ENCODE results near the gene LIFR. TPM values are rescaled to one million over a fixed set of nuclear protein-coding genes. Genes with fewer than 3 reads are reported as not detected.
"Not testable (repeated sequence)": the region's sequence is repeated elsewhere in the genome, so short reads cannot be mapped to it uniquely, and the experiment has no call there.

The LIFR gene
- total RNA-seq, 1 donor from 2014 or later, result 13.8 TPM

DNA sequence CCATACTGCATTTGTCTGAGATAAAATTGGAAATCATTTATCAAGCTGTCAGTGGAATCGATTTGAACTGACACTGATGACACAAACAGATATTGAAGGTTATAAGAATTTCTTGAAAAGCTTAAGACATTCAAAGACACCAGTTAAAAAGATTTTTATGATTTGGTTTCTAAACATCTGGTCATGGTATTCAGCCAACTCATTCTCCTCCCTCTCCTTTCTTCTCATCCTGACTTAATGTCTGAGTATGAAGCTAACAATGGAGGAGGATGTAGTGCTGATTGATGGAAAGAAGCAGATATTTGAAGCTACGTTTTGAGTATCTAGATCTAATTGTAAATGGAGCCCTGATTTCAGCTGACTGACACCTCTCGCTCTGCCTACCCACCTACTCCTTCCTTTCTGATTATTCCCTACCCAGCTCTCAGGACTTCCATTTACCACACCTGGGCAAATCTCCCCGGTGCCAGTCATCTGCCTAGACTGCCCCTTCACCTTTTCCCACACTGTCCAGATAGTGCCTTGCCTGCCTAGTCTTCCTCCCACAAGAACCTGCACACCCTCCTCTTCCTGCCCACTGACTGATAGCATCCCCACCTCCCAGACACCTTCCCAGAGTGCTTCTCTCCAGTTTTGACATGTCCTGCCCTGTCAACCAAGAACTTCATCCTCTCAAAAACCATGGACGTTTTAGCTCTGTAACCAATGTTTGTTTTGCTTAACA, 20.7 kb upstream of the LIFR start:
- TF ChIP-seq, protein P1, sequence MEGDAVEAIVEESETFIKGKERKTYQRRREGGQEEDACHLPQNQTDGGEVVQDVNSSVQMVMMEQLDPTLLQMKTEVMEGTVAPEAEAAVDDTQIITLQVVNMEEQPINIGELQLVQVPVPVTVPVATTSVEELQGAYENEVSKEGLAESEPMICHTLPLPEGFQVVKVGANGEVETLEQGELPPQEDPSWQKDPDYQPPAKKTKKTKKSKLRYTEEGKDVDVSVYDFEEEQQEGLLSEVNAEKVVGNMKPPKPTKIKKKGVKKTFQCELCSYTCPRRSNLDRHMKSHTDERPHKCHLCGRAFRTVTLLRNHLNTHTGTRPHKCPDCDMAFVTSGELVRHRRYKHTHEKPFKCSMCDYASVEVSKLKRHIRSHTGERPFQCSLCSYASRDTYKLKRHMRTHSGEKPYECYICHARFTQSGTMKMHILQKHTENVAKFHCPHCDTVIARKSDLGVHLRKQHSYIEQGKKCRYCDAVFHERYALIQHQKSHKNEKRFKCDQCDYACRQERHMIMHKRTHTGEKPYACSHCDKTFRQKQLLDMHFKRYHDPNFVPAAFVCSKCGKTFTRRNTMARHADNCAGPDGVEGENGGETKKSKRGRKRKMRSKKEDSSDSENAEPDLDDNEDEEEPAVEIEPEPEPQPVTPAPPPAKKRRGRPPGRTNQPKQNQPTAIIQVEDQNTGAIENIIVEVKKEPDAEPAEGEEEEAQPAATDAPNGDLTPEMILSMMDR (IDR thresholded peaks at IDR 0.05; ENCODE audit: insufficient read depth, low read length, poor library complexity, severe bottlenecking), result no peak
- peaks cover 3% of the 10 kb centered on the region for H3K27me3 ChIP-seq (ENCODE audit: control insufficient read depth, insufficient read depth, low read length)
- H3K36me3 ChIP-seq (ENCODE audit: control insufficient read depth, insufficient read depth, low read length), result no peaks in the 10 kb centered on the region

DNA sequence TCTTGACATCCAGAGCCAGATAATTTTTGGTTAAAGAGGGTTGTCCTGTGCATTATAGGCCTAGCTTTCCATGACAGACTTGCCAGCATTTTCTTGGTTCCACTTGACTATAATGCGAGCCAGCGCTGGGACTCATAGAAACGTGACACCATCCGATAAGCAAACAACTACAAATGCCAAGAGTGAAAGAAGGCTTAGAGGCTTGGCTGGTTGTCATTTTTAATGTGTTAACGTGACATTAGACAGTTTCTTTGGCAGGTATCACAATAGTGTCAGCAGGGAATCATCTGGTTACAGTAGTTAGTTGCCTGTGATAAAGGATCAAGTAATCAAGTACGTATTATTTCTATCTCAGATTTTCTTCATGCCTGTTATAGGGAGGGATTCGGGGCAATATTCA, 20.0 kb upstream of the LIFR start:
- DNase-seq (ENCODE audit: low read depth), result no peak
- Histone ChIP-seq H3K27me3 (ENCODE audit: control insufficient read depth, insufficient read depth, low read length) (peaks cover 3% of the 10 kb centered on the region), H3K36me3 (ENCODE audit: control insufficient read depth, insufficient read depth, low read length) (no peaks in the 10 kb centered on the region), H3K4me3 (ENCODE audit: low read depth, low read length) (no peak overlapping the region)
- TF ChIP-seq, protein P1 (IDR thresholded peaks at IDR 0.05; ENCODE audit: insufficient read depth, low read length, poor library complexity, severe bottlenecking), result no peak

More for the DNA sequence above, 20.7 kb upstream of the LIFR start:
- no peak overlapping the region for H3K4me3 ChIP-seq (ENCODE audit: low read depth, low read length)
- no peak for DNase-seq (ENCODE audit: low read depth)

DNA sequence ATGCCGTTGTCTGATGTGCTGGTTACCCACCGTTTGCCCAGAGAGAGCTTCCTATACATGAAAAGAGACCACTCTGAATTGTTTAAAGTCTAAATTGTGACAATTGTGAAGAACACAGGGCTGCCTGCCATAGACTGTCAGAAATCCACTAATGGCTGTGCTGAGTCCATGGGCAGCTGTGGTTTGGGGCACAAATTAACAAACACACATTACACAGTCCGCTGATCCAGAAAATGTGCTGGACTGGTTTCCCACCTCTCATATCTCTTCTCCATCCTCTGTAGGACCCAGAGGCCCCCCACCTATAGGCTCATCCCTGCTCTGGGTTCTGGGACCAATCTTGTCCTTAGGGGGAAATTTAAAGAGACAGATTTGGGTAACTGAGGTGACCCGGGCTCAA, 19.0 kb upstream of the LIFR start:
- TF ChIP-seq, protein P1 (IDR thresholded peaks at IDR 0.05; ENCODE audit: insufficient read depth, low read length, poor library complexity, severe bottlenecking), result no peak
- Histone ChIP-seq H3K4me3 (ENCODE audit: low read depth, low read length) (no peak overlapping the region), H3K27me3 (ENCODE audit: control insufficient read depth, insufficient read depth, low read length) (no peaks in the 10 kb centered on the region), H3K36me3 (ENCODE audit: control insufficient read depth, insufficient read depth, low read length) (no peaks in the 10 kb centered on the region)
- no peak for DNase-seq (ENCODE audit: low read depth)

DNA sequence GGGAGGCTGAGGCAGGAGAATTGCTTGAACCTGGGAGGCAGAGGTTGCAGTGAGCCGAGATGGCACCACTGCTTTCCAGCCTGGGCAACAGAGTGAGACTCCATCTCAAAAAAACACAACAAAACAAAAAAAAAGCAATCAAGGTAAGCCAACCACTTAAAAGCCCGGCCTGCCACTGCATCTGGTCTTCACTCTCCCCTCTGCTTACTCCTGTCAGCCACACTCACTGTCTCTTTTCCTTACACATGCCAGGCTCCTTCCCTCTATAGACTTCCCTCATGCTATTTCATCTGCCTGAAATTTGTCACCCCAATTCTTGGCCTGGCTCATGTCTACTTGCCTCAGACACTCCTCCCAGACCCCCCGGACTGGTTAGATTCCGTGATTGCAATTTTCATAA, 17.6 kb upstream of the LIFR start:
- Histone ChIP-seq H3K36me3 (ENCODE audit: control insufficient read depth, insufficient read depth, low read length) (no peaks in the 10 kb centered on the region), H3K27me3 (ENCODE audit: control insufficient read depth, insufficient read depth, low read length) (no peaks in the 10 kb centered on the region), H3K4me3 (ENCODE audit: low read depth, low read length) (no peak overlapping the region)
- TF ChIP-seq, protein P1 (IDR thresholded peaks at IDR 0.05; ENCODE audit: insufficient read depth, low read length, poor library complexity, severe bottlenecking), result no peak
- DNase-seq (ENCODE audit: low read depth), result no peak

DNA sequence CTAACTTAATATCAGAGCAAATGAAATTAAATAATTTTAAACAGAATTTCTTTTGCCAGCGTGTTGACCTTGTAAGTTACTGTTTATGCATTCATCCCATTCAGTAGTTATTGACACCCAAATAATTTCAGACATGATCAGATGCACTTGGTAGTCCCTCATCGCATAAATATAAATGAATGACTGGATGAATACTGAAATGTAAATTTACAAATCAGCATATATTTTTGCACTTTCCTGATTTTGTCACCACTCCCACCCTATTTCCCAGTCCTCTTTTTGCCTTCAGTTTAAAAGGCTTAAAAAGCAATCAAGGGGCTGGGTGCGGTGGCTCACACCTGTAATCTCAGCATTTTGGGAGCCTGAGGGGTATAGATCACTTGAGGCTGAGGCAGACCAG, 17.1 kb upstream of the LIFR start:
- DNase-seq (ENCODE audit: low read depth), result no peak
- TF ChIP-seq, protein P1 (IDR thresholded peaks at IDR 0.05; ENCODE audit: insufficient read depth, low read length, poor library complexity, severe bottlenecking), result no peak

DNA sequence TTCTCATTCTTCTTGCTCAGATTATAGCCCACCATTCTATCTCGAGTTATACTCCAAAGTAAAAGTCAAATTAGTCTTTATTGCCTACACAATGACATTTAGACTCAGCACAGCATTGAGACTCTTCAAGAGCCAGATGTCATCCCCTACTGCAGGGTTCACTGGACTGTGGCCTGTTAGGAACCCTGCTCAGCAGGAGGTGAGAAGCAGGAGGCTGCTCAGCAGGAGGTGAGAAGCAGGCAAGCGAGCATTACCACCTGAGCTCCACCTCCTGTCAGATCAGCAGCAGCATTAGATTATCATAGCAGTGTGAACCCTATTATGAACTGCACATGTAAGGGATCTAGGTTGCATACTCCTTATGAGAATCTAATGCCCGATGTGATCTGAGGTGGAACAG, 12.7 kb upstream of the LIFR start:
- DNase-seq (ENCODE audit: low read depth), result no peak
- TF ChIP-seq, protein P1 (IDR thresholded peaks at IDR 0.05; ENCODE audit: insufficient read depth, low read length, poor library complexity, severe bottlenecking), result no peak
- Histone ChIP-seq H3K4me3 (ENCODE audit: low read depth, low read length) (no peak overlapping the region), H3K36me3 (ENCODE audit: control insufficient read depth, insufficient read depth, low read length) (no peaks in the 10 kb centered on the region), H3K27me3 (ENCODE audit: control insufficient read depth, insufficient read depth, low read length) (no peaks in the 10 kb centered on the region)

More for the DNA sequence above, 17.1 kb upstream of the LIFR start:
- Histone ChIP-seq H3K27me3 (ENCODE audit: control insufficient read depth, insufficient read depth, low read length) (no peaks in the 10 kb centered on the region), H3K4me3 (ENCODE audit: low read depth, low read length) (no peak overlapping the region), H3K36me3 (ENCODE audit: control insufficient read depth, insufficient read depth, low read length) (no peaks in the 10 kb centered on the region)

DNA sequence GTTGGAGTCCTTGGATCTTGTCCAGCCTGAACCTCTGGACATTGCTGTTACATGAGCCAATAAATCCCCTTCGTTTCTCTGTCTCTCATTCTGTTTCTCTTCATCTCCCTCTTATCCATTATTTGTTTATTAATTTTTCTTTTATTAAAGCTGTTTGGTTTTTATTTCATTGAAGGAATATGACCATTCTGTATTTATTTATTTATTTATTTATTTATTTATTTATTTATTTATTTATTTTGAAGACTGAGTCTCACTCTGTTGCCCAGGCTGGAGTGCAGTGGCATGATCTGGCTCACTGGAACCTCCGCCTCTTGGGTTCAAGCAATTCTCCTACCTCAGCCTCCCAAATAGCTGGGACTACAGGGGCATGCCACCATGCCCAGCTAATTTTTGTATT, 10.9 kb upstream of the LIFR start:
- not testable (repeated sequence) for H3K36me3 ChIP-seq (ENCODE audit: control insufficient read depth, insufficient read depth, low read length); DNase-seq (ENCODE audit: low read depth); H3K27me3 ChIP-seq (ENCODE audit: control insufficient read depth, insufficient read depth, low read length); H3K4me3 ChIP-seq (ENCODE audit: low read depth, low read length)

All from kidney epithelial cell (primary cell).